ENCODE data around the gene SH3PXD2A.
"Not testable (repeated sequence)": the region's sequence is repeated elsewhere in the genome, so short reads cannot be mapped to it uniquely, and the experiment has no call there.

SH3PXD2A gene

DNA sequence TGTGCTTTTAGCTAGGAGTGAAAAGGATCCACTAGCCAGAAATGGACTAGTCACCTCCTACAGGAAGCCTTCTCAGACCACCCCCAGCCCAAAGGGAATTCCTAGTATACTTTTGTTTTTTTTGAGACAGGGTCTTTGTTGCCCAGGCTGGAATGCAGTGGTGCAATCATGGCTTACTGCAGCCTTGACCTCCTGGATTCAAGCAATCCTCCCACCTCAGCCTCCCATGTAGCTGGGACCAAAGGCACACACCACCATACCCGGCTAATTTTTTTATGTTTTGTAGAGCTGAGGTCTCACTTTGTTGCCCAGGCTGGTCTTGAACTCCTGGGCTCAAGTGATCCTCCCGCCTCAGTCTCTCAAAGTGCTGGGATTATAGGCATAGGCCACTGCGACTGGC lies 192.7 kb downstream of the SH3PXD2A start:
- in situ Hi-C loops (cut with MboI; ENCODE audit: low sequenced_read_pairs): not testable (repeated sequence)

DNA sequence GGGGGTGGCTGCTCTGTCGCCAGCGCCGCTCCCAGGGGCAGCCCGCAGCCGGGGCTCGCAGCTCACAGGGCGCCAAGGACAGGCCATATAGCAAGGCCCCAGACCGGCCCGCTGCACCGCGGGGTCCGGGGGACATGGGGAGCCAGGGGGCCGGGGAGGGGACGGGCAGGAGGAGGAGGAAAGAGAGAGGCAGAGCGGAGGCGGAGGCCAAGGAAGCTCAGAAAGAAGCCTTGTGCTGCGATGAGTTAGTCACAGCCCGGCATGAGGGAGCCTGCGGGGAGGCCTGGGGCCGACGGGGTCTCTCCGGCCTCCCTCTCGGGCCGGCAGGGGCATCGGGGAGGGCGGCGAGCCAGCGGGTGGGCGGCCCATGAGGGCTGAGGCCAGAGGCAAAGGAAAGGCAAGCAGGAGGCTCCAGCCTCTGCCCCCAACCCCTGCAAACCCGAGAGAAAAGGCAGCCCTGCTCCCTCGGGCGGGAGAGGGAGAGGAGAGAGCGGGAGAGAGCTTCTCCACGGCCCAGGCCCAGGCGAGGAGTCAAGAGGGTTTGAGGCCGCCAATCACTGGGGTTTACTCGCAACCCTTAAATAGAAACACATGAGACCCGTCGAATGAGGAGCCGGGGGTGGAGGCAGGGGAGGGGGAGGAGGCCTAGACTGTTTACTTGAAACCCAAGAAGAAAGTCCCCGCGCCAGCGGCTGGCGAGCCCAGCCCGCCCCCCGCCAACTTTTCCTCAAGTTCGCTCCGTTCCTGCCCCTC lies 194.0 kb downstream of the SH3PXD2A start:
- in situ Hi-C loops (cut with MboI; ENCODE audit: low sequenced_read_pairs): no loop called here

DNA sequence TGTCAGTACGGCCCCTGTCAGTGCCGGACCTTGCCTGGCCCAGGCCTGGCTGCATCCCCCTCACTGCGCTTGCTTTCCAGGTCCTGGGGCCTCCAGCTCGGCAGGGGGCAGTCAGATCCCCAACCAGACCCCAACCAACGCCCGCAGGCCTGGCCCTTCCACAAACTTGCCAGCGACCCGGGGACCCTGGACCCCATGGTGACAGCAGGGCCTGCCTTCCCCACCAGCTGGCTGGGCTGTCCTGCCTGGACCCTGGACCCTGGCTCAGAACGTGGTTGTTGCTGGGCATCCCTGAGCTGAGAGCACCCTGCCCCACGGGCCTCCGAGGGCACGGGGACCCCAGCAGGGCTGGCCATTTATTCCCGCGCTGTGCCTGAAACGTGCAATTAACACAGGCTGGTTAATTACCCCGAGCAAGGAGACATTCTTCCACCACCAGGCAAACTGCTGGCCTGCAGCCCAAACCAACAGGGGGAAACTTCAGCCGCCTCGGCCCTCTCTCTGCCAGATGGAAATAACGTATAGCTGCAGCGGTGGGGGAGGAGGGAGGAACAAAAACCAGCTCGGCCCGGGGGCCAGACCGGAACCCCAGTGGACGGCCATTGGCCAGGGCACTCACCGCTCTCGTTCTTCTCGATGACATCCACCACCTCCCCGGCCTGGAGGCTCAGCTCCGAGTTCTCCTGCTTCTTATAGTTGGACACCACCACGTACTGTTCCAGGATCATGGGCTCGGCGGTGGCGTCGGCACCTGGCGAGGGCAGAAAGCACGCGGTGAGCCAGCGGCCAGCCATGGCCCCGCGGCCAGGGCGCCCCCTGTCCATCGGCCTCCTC lies 194.8 kb downstream of the SH3PXD2A start:
- in situ Hi-C loops (cut with MboI; ENCODE audit: low sequenced_read_pairs): no loop called here

DNA sequence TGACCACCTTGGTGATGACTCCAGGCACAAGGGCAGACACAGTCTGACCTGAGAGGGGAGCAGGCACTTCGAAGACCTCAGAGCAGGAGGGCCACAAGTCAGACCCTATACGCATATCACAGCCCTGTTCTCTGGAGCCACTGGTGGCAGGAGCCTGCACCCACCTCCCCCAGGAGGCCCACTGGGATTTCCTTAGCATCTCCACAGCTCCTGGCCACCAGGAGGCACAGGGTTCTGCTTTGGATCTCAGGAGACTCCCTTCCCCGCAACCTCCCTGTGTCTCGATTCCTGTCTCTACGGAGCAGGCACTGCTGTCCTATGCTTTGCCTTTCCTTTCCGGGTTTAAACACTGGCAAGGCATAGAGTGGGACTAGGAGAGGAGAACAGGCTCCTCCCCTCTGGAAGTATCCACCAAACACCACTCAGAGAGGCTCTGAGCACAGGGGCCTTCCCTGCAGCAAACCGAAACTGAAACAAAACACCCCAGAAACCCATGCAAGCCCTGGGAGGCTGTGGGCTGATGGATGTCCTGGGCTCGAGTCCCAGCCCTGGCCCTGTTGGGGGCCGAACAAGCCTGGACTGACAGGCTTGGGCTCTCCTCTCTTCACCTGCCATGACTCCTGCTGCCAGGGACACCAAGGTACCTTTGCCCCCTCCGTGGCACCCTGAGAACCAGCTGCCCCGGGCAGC lies 195.6 kb downstream of the SH3PXD2A start:
- in situ Hi-C loops (cut with MboI; ENCODE audit: low sequenced_read_pairs): no loop called here

DNA sequence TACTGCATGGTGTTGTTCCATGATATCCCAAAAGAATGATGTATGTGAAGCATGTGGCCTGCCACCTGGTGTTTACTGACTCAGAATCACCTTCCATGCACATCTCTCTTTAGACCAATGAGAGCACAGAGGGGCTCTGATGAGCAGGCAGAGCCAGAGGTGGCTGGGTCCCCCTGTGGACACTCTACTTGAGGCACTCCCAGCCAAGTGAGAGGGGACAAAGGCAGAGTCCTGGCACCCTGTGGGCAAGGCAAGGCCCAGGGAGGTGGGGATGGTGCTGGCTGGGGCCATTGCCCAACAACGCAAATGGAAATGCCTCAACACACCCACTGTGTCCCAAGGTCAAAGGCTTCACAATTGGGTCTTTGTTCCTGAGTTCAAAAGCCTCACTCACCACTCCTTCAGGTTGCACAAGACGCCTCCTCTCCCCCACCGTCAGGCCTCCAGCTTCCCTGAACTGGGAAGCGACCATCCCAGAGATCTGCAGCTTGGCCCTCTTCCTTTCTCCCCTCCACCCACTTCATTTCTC lies 197.3 kb downstream of the SH3PXD2A start:
- in situ Hi-C loops (cut with MboI; ENCODE audit: low sequenced_read_pairs): no loop called here

DNA sequence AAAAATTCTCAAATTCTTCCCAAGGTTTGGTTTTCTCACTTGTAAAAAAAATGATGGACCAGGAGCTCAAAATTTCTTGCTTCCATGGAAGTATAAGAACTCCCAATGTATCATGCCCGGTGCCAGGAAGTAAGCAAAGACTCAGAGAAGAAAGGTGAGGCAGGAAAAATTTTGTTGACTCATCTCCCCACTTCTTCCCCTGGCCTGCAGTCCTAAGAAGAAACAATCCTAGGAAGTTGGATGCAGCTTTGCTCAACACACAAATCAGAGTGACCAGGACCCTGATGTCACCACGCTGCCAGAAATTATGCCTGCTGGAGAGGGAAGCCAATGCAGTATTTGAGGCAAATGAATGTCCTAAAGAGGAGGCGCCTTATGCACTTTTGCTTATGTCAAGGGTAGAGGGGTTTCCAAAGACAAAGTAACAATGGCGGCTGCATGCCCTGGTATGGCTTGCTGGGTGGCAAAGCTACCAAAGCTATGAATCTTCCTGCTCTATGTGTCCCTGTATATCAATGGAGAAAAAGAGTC lies 198.2 kb downstream of the SH3PXD2A start:
- in situ Hi-C loops (cut with MboI; ENCODE audit: low sequenced_read_pairs): no loop called here

DNA sequence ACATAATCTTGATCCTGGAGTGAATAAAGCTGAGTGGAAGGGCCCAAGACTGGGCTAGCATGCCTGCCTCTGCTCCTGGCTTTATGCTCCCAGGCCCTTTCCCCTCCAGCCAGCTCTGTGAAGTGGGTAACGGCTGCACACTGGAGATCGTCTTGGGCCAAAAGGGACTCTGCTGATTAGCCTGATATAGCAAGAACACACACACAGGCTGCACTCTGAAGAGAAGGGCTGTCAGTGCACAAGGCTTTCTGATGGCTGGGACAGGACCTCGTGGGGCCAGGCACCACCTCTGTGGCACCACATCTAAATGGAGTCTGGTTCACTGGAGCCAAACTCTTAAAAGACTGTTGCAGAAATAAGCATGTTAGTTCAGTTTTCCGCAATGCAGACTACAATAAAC lies 200.5 kb downstream of the SH3PXD2A start:
- in situ Hi-C loops (cut with MboI; ENCODE audit: low sequenced_read_pairs): no loop called here

DNA sequence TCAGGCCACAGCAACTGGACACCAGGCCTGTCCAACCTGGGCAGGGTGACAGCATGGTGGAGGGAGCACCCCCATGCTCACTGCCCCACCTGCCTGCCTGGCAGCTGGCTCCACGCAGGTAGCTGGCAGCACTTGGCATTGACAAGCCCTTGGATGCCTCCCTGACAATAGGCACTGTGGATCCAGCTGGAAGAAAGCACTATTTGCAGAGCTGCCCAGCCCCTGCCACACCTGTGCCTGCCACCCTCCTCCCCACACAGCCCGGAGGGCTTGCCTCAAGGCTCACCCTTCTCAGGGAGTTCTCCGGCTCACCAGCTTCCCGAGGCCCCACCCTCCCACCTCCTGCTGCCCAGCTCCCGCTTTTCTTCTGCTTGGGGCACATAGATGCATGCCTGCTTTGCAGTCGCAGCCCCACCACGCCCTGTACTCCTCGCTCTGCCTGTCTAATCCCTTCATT lies 201.8 kb downstream of the SH3PXD2A start:
- in situ Hi-C loops (cut with MboI; ENCODE audit: low sequenced_read_pairs): no loop called here

DNA sequence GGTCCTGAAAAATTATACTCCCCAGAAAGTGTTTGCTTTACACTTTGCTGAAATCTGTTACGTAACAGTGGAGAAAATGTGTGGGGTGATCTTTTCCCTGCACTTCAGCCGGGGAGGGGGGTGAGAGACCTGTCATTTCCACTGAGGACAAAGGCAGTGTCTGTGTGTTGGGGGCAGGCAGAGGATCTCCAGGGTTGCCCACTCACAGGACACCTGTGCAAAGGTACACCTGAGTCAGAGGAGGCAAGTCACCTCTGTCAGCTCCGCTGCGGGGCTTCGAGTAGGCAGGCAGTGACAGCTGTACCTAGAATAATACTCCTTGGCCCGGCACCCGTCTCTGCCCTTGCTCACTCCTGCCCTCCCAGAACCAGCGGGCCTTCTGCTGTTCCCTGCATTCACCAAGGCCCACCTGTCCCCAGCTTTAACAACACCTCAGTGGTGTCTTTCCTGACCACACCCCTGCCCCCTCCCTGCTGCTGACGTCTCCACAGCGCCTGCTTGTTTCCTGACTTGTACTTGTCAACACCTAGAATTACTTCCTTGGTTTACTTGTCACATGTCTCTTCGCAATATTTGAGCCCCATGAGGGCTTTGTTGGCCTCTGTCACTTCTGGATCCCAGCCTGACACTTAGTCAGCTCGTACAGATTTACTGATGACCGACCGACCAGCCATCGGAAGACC lies 202.6 kb downstream of the SH3PXD2A start:
- in situ Hi-C loops (cut with MboI; ENCODE audit: low sequenced_read_pairs): no loop called here

DNA sequence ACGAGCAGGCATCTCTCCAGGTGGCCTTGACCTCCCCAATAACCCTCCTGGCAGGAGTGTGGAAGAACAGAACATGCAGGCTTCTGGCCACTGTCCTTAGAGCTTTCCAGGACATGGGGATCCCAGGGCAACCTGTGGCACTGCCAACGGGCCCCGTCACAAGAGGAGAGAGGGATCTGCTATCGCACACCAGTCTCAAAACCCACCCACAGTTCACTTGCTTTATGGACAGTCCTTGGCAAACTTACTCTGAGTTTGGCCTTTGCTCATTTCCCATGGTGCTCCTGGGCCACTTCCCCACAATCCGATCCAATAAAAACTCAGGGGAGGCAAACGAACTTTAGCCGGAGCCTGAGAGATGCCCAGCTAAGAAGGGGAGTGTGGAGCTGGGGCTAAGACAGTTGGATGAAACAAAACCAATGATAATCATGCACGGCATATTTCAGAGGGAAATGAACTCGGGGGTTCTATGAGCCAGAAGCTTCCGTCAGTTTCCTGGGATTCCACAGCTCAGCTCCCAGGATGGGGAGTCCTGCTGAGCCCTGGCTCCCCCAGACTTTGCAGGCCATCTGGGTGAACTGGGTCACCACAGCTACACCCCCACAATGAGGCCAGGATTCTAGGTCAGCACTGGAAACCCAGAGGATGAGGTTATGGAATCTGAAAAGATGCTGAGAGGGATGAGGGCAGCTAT lies 203.4 kb downstream of the SH3PXD2A start:
- in situ Hi-C loops (cut with MboI; ENCODE audit: low sequenced_read_pairs): no loop called here

DNA sequence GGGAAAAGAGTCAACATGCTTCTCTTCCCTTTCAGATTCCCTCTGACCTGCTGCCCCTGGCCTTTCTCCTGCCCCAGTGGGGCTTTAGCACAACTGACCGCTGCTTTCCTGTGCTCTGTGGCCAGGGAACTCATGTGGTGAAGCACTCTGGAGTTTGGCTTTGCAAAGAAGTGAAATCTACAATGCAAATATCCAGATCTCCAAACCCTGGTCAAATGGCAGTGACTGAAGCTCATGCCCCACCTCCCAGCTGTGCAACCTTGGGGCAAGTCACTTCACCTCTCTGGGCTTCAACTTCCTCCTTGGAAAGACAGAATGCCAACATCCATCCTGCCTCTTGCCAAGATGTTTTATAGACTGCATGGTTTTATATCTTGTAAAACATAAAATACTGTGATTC lies 204.0 kb downstream of the SH3PXD2A start:
- in situ Hi-C loops (cut with MboI; ENCODE audit: low sequenced_read_pairs): no loop called here

DNA sequence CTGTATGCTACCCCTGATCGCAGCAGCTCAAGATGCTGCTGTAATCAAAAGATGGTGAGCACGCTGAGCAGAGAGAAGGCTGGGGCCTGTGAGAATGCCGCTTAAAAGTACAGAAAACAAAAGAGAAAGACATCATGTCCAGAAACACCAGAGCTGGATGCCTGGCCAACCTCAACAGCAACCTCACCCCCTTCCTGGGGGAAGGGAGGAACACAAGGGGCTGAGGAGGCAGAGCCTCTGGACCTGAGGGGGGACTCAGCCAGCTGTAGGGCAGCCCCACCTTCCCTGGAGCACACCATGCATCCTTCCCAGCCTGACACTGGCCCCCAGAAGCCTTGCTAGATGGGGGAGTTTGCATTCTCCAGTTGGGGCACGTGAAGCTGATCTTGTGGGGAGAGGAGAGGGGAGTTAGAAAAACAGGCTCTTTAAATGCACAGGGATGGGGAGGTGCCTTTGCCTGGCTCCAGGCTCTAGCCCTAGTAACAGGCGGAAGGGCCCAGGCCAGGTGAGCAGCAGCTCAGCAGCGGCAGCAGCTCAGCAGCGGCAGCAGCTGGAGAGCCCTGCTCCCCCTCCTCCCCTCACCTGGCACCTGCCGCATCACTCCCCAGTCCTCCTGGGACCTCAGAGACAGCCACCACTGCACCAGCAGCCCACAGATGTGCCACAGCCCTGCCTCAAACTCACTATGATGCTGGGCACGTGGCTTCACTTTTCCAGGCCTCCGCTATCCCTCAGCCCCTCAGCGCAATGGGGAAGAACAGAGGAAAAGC lies 205.5 kb downstream of the SH3PXD2A start:
- in situ Hi-C loops (cut with MboI; ENCODE audit: low sequenced_read_pairs): no loop called here

DNA sequence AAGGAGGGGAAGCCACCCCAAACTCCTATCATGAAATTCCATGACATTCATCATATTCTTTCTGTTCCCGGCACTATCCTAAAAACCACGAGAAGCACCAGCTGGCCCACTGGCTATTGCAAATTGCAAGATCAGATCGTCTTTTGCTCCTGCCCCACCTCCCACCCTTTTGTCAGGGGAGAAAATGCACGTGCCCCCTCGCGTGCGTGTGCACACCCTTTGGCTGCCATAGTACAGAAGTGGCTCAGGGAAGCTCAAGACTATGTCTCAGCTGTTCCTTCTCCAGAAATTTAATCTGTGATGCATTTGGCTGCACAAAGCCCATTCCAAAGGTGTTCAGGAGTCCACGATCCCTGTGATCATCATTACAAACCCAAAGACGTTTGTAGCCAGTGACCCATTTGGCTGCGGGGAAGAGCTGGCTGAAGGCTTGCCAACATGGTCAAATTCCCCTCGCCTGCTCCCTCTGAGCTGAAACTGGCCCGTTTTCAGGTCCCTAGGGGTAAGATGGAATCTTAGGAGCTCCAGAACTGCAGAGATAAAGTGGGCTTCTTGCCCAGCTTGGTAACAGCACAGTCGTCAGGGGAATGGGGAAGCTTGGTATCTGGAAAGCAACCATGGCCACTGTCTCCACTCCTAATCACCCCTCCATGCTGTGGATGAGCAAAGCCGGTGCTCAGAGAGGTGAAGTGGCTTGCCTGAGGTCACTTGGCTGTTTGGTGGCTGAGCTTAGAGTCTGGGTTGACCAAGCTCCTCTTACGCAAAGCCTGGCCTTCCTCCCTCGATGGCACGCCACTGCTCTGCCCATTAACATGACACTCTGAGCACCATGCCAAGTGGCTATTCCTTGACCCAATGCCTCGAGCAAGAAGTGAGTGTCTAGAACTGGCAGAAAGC lies 206.5 kb downstream of the SH3PXD2A start:
- in situ Hi-C loops (cut with MboI; ENCODE audit: low sequenced_read_pairs): no loop called here

DNA sequence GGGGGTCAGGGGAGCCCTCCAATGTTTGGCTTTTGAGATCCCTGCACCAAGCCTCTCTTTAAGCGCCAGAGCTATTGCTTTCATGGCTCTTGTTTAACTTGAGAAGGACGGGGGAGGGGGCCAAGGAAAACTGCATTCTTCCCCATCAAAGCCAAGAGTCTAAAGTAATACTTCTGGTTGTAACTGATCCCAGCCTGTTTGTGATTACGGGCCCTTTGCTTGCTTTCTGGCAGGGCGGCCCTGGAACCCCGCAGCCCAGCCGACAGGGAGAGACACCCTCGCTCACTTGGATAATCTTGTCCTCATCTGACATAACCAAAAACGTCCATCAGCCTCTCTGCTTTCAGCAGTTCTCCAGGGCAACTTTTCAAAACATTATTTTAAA lies 207.1 kb downstream of the SH3PXD2A start:
- in situ Hi-C loops (cut with MboI; ENCODE audit: low sequenced_read_pairs): no loop called here

DNA sequence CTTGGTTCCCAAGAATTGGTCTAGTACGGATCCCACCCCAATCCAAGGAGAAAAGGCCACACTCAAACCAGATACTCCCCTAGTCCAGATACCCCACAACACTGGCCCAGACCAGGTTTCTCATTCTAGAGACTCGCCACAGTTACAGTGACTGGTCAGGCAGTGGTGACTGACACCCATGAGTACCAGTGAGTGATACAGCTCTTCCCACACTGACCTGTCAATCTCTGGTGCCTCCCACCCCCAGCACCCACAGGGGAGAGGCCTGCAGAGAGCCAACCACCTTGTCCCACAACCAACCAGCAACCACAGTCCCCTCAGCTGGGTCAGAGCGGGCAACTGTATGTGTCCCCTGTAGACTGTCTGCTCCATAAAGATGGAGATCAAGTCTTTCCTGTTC lies 209.1 kb downstream of the SH3PXD2A start:
- in situ Hi-C loops (cut with MboI; ENCODE audit: low sequenced_read_pairs): no loop called here

DNA sequence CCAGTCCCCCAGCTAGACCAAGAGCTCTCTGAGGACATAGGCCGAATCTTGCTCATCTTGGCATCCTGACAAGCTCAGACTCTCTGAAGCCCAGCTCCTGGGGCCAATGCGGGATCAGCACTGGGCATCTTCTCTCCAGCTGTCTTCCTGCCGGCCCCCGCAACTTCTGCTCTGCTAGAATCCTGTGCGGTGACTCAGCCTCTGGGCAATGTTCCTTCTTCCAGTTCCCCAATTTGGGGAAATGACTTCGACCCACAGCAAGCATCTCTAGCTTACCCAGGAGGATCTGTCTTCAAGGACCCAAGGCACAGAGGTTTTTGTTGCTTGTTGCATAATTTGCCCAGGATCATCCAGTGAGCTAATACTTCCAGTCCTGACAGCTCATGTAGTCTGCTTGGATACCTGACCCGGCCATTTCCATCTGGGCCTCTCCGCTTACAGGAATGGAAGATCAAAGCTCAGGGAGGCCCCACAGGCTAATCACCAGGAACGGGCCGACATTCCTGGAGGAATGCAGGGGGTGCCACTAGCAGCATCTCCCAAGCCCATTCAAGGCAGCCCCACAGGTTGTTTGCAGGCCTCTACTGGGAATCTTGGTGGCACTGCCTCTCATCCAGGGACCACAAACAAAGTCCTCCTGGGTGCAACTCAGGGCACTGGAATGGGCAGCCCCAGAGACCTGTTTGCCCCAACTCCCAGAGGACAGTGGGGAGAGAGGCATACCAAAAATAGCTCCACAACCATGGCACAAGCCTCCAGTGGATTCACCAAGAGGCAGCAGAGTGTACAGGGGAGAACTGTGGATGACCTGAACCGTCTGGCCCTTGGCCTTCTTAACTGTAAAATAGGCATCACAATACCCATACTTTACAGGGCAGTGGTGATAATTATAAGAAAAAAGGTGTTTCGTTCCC lies 210.0 kb downstream of the SH3PXD2A start:
- in situ Hi-C loops (cut with MboI; ENCODE audit: low sequenced_read_pairs): no loop called here

DNA sequence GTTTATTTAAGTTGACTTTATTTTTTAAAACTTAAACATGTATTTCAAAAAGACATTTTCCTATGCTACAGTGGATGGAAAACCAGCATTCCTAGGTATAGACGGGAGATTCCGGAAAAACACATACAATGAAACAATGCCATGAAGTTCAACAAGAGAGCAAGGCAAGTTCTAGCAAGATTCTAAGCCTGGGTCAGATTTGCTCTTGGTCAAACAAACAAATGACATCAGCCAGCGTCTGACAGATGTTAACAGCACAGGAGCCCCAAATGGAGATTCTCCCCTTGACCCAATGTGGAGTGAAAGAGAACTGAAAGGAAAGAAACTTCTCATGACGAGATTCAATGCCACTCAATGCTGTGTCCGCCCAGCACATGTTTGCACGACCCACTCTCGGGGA lies 212.0 kb downstream of the SH3PXD2A start:
- in situ Hi-C loops (cut with MboI; ENCODE audit: low sequenced_read_pairs): no loop called here
